Endothelial cell of umbilical vein (primary cell): ENCODE data around the gene TM4SF20.

Experiments used
- EZH2 ChIP-seq: IDR thresholded peaks from 2 replicates; pipeline ENCODE4 v1.6.1; 2012; ENCODE audit warnings: borderline replicate concordance, low read depth, mild to moderate bottlenecking, moderate library complexity, low read length, inconsistent platforms; ENCODE audit not compliant: severe bottlenecking
- GATA2 ChIP-seq: IDR thresholded peaks from 2 replicates; pipeline ENCODE4 v1.7.0; 2011; ENCODE audit warnings: low read depth, mild to moderate bottlenecking, moderate library complexity, mixed read lengths, low read length; ENCODE audit not compliant: insufficient read length, insufficient read depth
- JUN ChIP-seq: IDR thresholded peaks from 2 replicates; pipeline ENCODE4 v1.6.1; 2011; ENCODE audit warnings: borderline replicate concordance, low read depth; ENCODE audit not compliant: insufficient read length, insufficient read depth
- POLR2A ChIP-seq: IDR thresholded peaks from 2 replicates; pipeline ENCODE4 v1.6.1; 2012; ENCODE audit warnings: low read depth, mild to moderate bottlenecking, control low read depth, low read length
- POLR2AphosphoS5 ChIP-seq: IDR thresholded peaks from 2 replicates; pipeline ENCODE4 v1.6.1; 2012; ENCODE audit warnings: low read depth, mild to moderate bottlenecking, control low read depth, low read length, moderate library complexity; ENCODE audit not compliant: insufficient read depth
- TF ChIP-seq, protein P1 (sequence below), 2 donors: IDR thresholded peaks; 1 replicate in 1 of 2; 2 replicates in 1 of 2; pipeline ENCODE4 v1.5.1; 2011; ENCODE audit warnings: low read length in 2 of 2, mild to moderate bottlenecking in 2 of 2, moderate library complexity in 2 of 2, control low read depth in 1 of 2, inconsistent platforms in 1 of 2, low read depth in 1 of 2; ENCODE audit not compliant: insufficient read depth in 1 of 2; ENCODE audit errors: extremely low read depth in 1 of 2

DNA sequence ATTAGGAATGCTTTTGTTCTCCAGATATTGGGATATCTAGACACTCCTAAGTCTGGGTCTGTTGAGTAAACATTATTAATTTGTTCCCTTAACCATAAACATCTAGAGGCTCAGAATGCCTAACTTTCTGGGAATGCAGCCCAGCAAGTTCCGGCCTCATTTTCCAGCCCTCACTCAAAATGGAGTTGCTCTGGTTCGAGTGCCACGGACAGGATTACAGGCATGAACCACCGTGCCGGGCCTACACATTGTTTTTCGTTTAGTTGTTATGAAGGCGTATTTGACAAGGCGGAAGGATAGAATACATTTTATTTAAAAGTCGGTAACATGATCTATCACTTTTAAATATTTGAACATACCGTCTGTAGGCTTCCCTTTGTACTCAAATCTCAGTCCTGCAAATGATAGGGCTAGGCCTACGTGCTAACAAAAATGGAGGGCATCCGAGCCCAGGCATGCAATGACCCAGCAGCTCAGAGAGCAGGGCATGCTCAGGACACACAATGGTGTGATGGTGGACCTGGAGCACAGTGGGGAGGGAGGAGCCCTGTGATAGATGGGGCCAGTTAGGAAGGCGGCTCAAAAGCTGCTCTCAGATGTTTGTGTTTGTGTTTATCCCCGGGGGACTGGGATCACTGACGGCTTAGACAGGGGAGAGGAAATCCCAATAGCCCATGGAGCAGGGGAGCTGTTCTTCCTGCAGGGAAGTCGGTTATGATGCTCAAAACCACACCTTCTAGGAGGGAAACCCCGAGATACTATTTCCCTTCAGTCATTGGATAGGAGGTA is 11.6 kb upstream of the TM4SF20 start:
- TF ChIP-seq EZH2 (no peak), POLR2A (no peak), GATA2 (no peak), POLR2AphosphoS5 (no peak), JUN (no peak)
- TF ChIP-seq, protein P1, sequence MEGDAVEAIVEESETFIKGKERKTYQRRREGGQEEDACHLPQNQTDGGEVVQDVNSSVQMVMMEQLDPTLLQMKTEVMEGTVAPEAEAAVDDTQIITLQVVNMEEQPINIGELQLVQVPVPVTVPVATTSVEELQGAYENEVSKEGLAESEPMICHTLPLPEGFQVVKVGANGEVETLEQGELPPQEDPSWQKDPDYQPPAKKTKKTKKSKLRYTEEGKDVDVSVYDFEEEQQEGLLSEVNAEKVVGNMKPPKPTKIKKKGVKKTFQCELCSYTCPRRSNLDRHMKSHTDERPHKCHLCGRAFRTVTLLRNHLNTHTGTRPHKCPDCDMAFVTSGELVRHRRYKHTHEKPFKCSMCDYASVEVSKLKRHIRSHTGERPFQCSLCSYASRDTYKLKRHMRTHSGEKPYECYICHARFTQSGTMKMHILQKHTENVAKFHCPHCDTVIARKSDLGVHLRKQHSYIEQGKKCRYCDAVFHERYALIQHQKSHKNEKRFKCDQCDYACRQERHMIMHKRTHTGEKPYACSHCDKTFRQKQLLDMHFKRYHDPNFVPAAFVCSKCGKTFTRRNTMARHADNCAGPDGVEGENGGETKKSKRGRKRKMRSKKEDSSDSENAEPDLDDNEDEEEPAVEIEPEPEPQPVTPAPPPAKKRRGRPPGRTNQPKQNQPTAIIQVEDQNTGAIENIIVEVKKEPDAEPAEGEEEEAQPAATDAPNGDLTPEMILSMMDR (IDR thresholded peaks at IDR 0.05; ENCODE audit: extremely low read depth in 1 of 2, insufficient read depth in 1 of 2, low read depth in 1 of 2, low read length in 2 of 2) = no peak
